ENCODE data around the gene C1QB. TPM values are rescaled to one million over a fixed set of nuclear protein-coding genes. Genes with fewer than 3 reads are reported as not detected.

The C1QB gene
- total and polyA plus RNA-seq, 9 of the 15 experiments (the other 6 are each of a cell fraction or from before 2014, with no cell fraction given): 0.55 TPM; not detected in 8

DNA sequence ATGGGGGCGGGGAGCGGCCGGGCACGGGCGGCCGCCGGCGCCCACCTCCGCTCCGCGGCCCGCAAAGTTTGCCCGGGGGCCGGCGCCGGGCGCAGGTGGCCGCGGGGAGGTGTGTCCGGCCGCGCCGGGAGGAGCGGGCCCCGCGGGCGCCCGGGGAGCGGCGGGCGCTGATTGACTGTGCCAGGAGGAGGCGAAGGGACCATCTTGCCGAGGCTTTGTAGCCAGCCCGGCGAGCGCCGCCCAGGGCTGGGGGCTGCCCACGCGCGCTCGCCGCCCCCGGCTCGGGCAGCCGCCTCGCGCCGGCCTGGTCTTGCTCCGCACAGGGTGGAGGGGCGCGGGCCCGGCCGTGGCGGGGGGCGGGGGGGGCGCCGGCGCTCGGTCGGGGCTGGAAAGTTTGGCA, 58.0 kb downstream of the C1QB start (continued):
- TF ChIP-seq, protein P1, sequence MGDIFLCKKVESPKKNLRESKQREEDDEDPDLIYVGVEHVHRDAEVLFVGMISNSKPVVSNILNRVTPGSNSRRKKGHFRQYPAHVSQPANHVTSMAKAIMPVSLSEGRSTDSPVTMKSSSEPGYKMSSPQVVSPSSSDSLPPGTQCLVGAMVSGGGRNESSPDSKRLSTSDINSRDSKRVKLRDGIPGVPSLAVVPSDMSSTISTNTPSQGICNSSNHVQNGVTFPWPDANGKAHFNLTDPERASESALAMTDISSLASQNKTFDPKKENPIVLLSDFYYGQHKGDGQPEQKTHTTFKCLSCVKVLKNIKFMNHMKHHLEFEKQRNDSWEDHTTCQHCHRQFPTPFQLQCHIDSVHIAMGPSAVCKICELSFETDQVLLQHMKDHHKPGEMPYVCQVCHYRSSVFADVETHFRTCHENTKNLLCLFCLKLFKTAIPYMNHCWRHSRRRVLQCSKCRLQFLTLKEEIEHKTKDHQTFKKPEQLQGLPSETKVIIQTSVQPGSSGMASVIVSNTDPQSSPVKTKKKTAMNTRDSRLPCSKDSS (IDR thresholded peaks at IDR 0.05; ENCODE audit: low read depth, partially characterized antibody): no peak
- TF ChIP-seq PTTG1 (tag; IDR thresholded peaks at IDR 0.05; ENCODE audit: low read depth): no peak
- TF ChIP-seq, protein P2, sequence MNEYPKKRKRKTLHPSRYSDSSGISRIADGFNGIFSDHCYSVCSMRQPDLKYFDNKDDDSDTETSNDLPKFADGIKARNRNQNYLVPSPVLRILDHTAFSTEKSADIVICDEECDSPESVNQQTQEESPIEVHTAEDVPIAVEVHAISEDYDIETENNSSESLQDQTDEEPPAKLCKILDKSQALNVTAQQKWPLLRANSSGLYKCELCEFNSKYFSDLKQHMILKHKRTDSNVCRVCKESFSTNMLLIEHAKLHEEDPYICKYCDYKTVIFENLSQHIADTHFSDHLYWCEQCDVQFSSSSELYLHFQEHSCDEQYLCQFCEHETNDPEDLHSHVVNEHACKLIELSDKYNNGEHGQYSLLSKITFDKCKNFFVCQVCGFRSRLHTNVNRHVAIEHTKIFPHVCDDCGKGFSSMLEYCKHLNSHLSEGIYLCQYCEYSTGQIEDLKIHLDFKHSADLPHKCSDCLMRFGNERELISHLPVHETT (CRISPR knock-in tag; conservative IDR thresholded peaks at IDR 0.05 in 1 of 2, IDR thresholded peaks at IDR 0.05 in 1 of 2): no peak
- no peak for TF ChIP-seq NR2C1 (IDR thresholded peaks at IDR 0.05)
- no peak for TF ChIP-seq NR2C1 (tag; IDR thresholded peaks at IDR 0.05)
- TF ChIP-seq ZBTB8A (IDR thresholded peaks at IDR 0.05; ENCODE audit: partially characterized antibody): no peak
- TF ChIP-seq NCOA2 (IDR thresholded peaks at IDR 0.05; ENCODE audit: partially characterized antibody in 2 of 2): no peak
- TF ChIP-seq SRSF3 (IDR thresholded peaks at IDR 0.05; ENCODE audit: insufficient read depth, low read length): no peak
- no peak for TF ChIP-seq TCFL5 (CRISPR knock-in tag; conservative IDR thresholded peaks at IDR 0.05)
- TF ChIP-seq PHTF2 (CRISPR knock-in tag; IDR thresholded peaks at IDR 0.05): no peak
- TF ChIP-seq SAP30 (IDR thresholded peaks at IDR 0.05; ENCODE audit: borderline replicate concordance, insufficient read depth, low read depth, low read length, poor library complexity, severe bottlenecking): no peak
- no peak for TF ChIP-seq ZNF644 (tag; IDR thresholded peaks at IDR 0.05; ENCODE audit: low read depth)
- TF ChIP-seq POLR3A (IDR thresholded peaks at IDR 0.05; ENCODE audit: borderline replicate concordance, extremely low read depth, insufficient read depth, insufficient read length): no peak
- TF ChIP-seq GTF2F1 (IDR thresholded peaks at IDR 0.05; ENCODE audit: low read depth, low read length): no peak

Small RNAs within 50 kb of the gene (microRNA-seq; reads per million reads assigned to microRNA genes)
- gene MIR6127 (ENCODE audit: borderline microRNAs expressed): not detected

Small RNAs within 50 kb of the gene (small RNA-seq; reads per million reads assigned to genes)
- not detected for gene MIR6127

Other genes starting within 250 kb of the C1QB start
- 16.3 and 18.7 TPM in 2 replicates for gene ZBTB40, start 201.4 kb upstream of the C1QB start, total RNA-seq (2014; rRNA removed)
- 18.0 and 18.8 TPM in 2 replicates for gene ZBTB40, start 201.4 kb upstream of the C1QB start, total RNA-seq (2014; rRNA removed; fragmentation: Illumina TruSeq; extraction: Trizol)
- gene ZBTB40, start 201.4 kb upstream of the C1QB start, total RNA-seq (2015; rRNA removed; fragmentation: Illumina TruSeq; extraction: Trizol): 21.9 and 22.3 TPM in 2 replicates
- 25.3 and 26.0 TPM in 2 replicates for gene ZBTB40, start 201.4 kb upstream of the C1QB start, total RNA-seq (2021)
- 11.1 and 12.3 TPM in 2 replicates for gene ZBTB40, start 201.4 kb upstream of the C1QB start, polyA plus RNA-seq (2011; rRNA removed)
- 20.1 and 22.9 TPM in 2 replicates for gene ZBTB40, start 201.4 kb upstream of the C1QB start, polyA plus RNA-seq (2014; fragmentation: Illumina TruSeq; extraction: Trizol)
- 1 to 10 TPM; 2.6 to 5.1 TPM for gene ZBTB40, start 201.4 kb upstream of the C1QB start, polyA plus RNA-seq (2014; fragmentation: Nextera tagmentation; extraction: Ambion mirVana)
- gene ZBTB40, start 201.4 kb upstream of the C1QB start, polyA plus RNA-seq (2014; rRNA removed): 21.2 and 21.8 TPM in 2 replicates
- gene EPHA8, start 89.7 kb upstream of the C1QB start, total RNA-seq (2014; rRNA removed): not detected in 2 replicates
- gene EPHA8, start 89.7 kb upstream of the C1QB start, total RNA-seq (2014; rRNA removed; fragmentation: Illumina TruSeq; extraction: Trizol): not detected in 2 replicates
- not detected in 2 replicates for gene EPHA8, start 89.7 kb upstream of the C1QB start, total RNA-seq (2015; rRNA removed; fragmentation: Illumina TruSeq; extraction: Trizol)
- not detected in 2 replicates for gene EPHA8, start 89.7 kb upstream of the C1QB start, total RNA-seq (2021)
- gene EPHA8, start 89.7 kb upstream of the C1QB start, polyA plus RNA-seq (2011; rRNA removed): not detected in 2 replicates
- not detected in 2 replicates for gene EPHA8, start 89.7 kb upstream of the C1QB start, polyA plus RNA-seq (2014; fragmentation: Illumina TruSeq; extraction: Trizol)
- gene EPHA8, start 89.7 kb upstream of the C1QB start, polyA plus RNA-seq (2014; fragmentation: Nextera tagmentation; extraction: Ambion mirVana): not detected
- gene EPHA8, start 89.7 kb upstream of the C1QB start, polyA plus RNA-seq (2014; rRNA removed): not detected in 2 replicates
- gene C1QA, start 16.6 kb upstream of the C1QB start, total RNA-seq (2014; rRNA removed): not detected in 2 replicates
- gene C1QA, start 16.6 kb upstream of the C1QB start, total RNA-seq (2014; rRNA removed; fragmentation: Illumina TruSeq; extraction: Trizol): not detected in 2 replicates
- gene C1QA, start 16.6 kb upstream of the C1QB start, total RNA-seq (2015; rRNA removed; fragmentation: Illumina TruSeq; extraction: Trizol): not detected in 2 replicates
- gene C1QA, start 16.6 kb upstream of the C1QB start, total RNA-seq (2021): 0.71 and 0.94 TPM in 2 replicates
- not detected in 2 replicates for gene C1QA, start 16.6 kb upstream of the C1QB start, polyA plus RNA-seq (2011; rRNA removed)
- not detected in 2 replicates for gene C1QA, start 16.6 kb upstream of the C1QB start, polyA plus RNA-seq (2014; fragmentation: Illumina TruSeq; extraction: Trizol)
- not detected for gene C1QA, start 16.6 kb upstream of the C1QB start, polyA plus RNA-seq (2014; fragmentation: Nextera tagmentation; extraction: Ambion mirVana)
- gene C1QA, start 16.6 kb upstream of the C1QB start, polyA plus RNA-seq (2014; rRNA removed): not detected in 2 replicates
- not detected in 2 replicates for gene C1QC, start 9.6 kb upstream of the C1QB start, total RNA-seq (2014; rRNA removed)
- gene C1QC, start 9.6 kb upstream of the C1QB start, total RNA-seq (2014; rRNA removed; fragmentation: Illumina TruSeq; extraction: Trizol): not detected in 2 replicates
- not detected in 2 replicates for gene C1QC, start 9.6 kb upstream of the C1QB start, total RNA-seq (2015; rRNA removed; fragmentation: Illumina TruSeq; extraction: Trizol)
- gene C1QC, start 9.6 kb upstream of the C1QB start, total RNA-seq (2021): 0.47 and 0.69 TPM in 2 replicates
- not detected in 2 replicates for gene C1QC, start 9.6 kb upstream of the C1QB start, polyA plus RNA-seq (2011; rRNA removed)
- not detected in 2 replicates for gene C1QC, start 9.6 kb upstream of the C1QB start, polyA plus RNA-seq (2014; fragmentation: Illumina TruSeq; extraction: Trizol)
- not detected for gene C1QC, start 9.6 kb upstream of the C1QB start, polyA plus RNA-seq (2014; fragmentation: Nextera tagmentation; extraction: Ambion mirVana)
- not detected in 2 replicates for gene C1QC, start 9.6 kb upstream of the C1QB start, polyA plus RNA-seq (2014; rRNA removed)
- not detected in 2 replicates for gene EPHB2, start 57.6 kb downstream of the C1QB start, total RNA-seq (2014; rRNA removed)
- not detected in 2 replicates for gene EPHB2, start 57.6 kb downstream of the C1QB start, total RNA-seq (2014; rRNA removed; fragmentation: Illumina TruSeq; extraction: Trizol)
- not detected in 2 replicates for gene EPHB2, start 57.6 kb downstream of the C1QB start, total RNA-seq (2015; rRNA removed; fragmentation: Illumina TruSeq; extraction: Trizol)
- not detected in 2 replicates for gene EPHB2, start 57.6 kb downstream of the C1QB start, total RNA-seq (2021)
- 0.05 TPM in 1 of 2 replicates, not detected in the other for gene EPHB2, start 57.6 kb downstream of the C1QB start, polyA plus RNA-seq (2011; rRNA removed)
- gene EPHB2, start 57.6 kb downstream of the C1QB start, polyA plus RNA-seq (2014; fragmentation: Illumina TruSeq; extraction: Trizol): not detected in 2 replicates
- gene EPHB2, start 57.6 kb downstream of the C1QB start, polyA plus RNA-seq (2014; fragmentation: Nextera tagmentation; extraction: Ambion mirVana): not detected
- not detected in 2 replicates for gene EPHB2, start 57.6 kb downstream of the C1QB start, polyA plus RNA-seq (2014; rRNA removed)

Measured in K562 (cell line).